NCI-H2081 treated with DMSO at 0.1 percent for 48 hours (cell line): ENCODE results near the gene METRNL.
A peak's percentile ranks its signal among the peaks of the same experiment; 100 is the strongest.
"Not testable (repeated sequence)": the region's sequence is repeated elsewhere in the genome, so short reads cannot be mapped to it uniquely, and the experiment has no call there.

Experiments
- DNase-seq: peaks from one replicate; lab custom pipeline; 2025; lab: John Stamatoyannopoulos, UW

The METRNL gene, protein sequence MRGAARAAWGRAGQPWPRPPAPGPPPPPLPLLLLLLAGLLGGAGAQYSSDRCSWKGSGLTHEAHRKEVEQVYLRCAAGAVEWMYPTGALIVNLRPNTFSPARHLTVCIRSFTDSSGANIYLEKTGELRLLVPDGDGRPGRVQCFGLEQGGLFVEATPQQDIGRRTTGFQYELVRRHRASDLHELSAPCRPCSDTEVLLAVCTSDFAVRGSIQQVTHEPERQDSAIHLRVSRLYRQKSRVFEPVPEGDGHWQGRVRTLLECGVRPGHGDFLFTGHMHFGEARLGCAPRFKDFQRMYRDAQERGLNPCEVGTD

GRCh38 chr17:83079352-83079747 lies at the start of gene METRNL:
Gene METRNL (plus strand): TSS chr17:83079609. CDS start chr17:83079816, 207 bp downstream.
- no peak for DNase-seq

DNA sequence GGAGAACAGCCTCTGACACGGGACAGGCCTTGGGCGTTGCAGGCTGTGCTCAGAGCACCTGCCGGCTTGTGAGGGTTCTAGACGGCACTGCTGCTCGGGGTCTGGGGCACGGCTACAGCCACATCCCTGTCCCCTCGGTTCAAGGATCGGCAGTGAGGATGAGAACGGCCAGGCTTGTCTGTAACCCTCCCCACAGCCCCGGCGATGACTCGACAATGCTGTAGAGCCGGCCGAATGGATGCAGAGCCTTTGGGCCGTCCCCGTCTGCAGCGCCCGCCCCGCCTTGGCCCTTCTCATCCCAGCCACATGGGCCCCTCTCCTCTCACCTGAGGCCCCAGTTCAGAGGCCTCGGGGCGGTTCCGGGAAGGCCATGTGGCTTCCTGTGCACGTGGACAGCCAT lies 49.0 kb upstream of the METRNL start:
- no peak for DNase-seq

- no peak for DNase-seq
These were observed 48.0 kb upstream of the METRNL start for GRCh38 chr17:83031321-83031945.

- not testable (repeated sequence) for DNase-seq
These were observed 47.4 kb upstream of the METRNL start for GRCh38 chr17:83031946-83032451.

DNA sequence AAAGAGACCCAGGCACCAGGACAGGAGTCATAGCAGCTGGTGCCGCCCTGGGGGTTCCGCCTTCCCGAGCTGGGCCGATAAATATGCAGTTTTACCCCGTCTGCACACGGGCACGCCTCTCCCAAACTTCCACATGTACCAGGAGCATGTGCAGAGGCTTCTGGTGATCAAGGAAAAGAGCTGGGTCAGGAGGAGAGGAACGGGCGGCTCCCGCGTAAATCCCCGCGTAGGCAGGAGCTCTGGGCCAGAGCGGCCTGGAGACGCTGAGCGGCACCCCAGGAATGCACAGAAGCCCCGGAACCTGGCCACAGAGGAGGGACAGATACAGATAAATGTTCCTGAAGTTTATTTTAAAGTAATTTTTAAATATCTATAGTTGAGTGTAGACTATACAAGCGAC lies 46.6 kb upstream of the METRNL start:
- no peak for DNase-seq

DNA sequence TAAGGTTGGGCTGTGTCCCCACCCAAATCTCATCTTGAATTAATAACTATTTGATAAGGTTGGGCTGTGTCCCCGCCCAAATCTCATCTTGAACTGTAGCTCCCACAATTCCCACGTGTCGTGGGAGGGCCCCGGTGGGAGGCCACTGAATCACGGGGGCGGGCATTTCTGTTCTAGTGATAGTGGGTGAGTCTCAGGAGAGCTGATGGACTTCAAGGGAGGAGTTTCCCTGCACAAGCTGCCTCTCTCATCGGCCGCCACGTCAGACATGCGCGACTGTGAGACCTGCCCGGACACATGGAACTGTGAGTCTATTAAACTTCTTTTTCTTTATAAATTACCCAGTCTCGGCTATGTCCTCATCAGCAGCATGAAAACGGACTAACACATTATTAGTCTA lies 44.9 kb upstream of the METRNL start:
- no peak for DNase-seq

GRCh38 chr17:83035722-83036121 lies 43.7 kb upstream of the METRNL start:
- no peak for DNase-seq

- no peak for DNase-seq
These were observed 43.2 kb upstream of the METRNL start for GRCh38 chr17:83036193-83036592.

- DNase-seq = no peak
These were observed 42.7 kb upstream of the METRNL start for GRCh38 chr17:83036666-83037065.

GRCh38 chr17:83037084-83037873 lies 42.1 kb upstream of the METRNL start:
- no peak for DNase-seq

- no peak for DNase-seq
These were observed 41.6 kb upstream of the METRNL start for GRCh38 chr17:83037874-83038165.

DNA sequence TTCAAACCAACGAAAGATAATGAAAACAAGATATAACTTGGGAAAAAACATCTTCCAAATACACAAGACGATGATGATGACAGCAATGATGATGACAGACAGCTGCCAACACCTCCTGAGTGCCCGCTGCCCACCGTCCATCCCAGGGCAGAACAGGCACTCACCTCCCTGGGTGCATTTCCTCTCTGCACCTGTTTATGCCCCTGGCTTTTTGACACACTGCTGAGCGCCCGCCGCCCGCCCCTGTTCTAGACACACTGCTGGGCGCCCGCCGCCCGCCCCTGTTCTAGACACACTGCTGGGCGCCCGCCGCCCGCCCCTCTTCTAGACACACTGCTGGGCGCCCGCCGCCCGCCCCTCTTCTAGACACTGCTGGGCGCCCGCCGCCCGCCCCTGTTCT lies 40.4 kb upstream of the METRNL start:
- not testable (repeated sequence) for DNase-seq

- no peak for DNase-seq
These were observed 38.1 kb upstream of the METRNL start for GRCh38 chr17:83041305-83041704.

DNA sequence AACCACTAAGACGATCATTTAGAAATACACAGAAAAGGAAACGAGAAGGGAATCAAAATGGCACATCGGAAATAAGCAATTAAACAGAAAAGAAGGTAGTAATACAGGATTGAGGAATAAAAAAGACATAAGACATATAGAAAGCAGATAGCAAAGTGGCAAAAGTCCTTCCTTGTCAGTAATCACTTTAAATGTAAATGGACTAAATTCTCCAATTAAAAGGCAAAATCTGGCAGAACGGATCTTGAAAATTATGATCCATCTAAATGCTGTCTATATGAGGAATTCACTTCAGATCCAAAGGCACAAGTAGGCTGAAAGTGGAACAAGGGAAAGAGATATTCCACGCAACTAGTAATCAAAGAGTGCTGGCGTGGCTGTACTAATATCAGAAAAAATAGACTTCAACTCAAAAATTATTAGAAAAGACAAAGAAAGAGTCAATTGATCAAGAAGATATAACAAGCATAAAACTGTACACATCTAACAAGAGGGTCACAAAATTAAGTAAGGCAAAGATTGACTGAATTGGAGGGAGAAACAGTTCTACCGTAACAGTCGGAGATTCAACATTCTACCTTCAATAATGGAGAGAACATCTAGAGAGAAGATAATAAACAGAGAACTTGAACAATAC lies 36.8 kb upstream of the METRNL start:
- DNase-seq = no peak

- DNase-seq = not testable (repeated sequence)
These were observed 34.9 kb upstream of the METRNL start for GRCh38 chr17:83044479-83044878.

GRCh38 chr17:83046448-83047181 lies 32.8 kb upstream of the METRNL start:
- DNase-seq = no peak

- DNase-seq = no peak
These were observed 32.3 kb upstream of the METRNL start for GRCh38 chr17:83047182-83047478.

DNA sequence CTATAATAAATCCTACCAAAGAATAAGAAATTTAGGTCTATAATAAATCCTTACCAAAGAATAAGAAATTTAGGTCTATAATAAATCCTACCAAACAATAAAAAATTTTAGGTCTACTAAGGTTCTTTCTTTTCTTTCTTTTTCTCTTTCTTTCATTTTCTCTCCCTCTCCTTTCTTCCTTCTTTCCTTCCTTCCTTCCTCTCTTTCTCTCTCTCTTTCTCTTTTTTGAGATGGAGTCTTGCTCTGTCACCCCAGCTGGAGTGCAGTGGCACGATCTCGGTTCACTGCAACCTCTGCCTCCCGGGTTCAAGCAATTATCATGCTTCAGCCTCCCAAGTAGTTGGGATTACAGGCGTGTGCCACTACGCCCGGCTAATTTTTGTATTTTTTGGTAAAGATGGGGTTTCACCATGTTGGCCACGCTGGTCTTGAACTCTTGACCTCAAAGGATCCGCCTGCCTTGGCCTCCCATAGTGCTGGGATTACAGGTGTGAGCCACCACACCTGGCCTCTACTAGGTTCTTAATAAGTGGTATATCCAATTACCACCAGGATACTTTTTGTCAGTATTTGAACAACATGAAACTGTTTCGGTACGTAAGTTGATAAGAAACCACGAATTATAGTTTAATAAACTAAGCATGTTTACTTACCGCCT lies 31.5 kb upstream of the METRNL start:
- not testable (repeated sequence) for DNase-seq

DNA sequence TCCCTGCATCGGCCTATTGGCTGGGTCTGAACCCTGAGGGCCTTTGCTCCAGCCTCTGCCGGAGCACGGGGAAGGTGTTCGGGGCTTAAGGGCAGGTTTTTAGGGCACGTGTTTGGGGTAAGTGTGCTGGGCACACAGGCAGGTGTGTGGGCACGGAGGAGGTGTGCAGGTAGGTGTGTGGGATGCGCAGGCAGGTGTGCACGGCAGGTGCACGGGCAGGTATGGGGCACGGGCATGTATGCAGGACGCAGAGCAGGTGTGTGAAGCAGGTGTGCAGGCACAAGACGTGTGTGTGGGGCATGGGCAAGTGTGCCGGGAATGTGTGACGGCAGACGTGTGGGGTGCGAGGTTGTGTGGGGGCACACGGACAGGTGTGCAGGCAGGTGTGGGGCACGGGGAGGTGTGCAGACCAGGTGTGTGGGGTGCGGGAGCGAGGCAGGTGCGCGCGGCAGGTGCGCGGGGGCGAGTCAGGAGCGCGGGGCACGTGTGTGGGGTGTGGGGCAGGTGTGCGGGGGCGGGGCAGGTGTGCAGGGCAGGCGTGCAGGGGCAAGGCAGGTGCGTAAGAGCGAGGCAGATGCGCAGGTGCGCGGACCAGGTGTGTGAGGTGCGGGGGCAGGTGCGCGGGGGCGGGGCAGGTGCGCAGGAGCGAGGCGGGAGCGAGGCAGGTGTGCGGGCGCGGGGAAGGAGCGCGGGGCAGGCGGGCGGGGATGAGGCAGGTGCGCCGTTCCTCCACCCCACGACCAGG lies 28.6 kb upstream of the METRNL start:
- DNase-seq = no peak

DNA sequence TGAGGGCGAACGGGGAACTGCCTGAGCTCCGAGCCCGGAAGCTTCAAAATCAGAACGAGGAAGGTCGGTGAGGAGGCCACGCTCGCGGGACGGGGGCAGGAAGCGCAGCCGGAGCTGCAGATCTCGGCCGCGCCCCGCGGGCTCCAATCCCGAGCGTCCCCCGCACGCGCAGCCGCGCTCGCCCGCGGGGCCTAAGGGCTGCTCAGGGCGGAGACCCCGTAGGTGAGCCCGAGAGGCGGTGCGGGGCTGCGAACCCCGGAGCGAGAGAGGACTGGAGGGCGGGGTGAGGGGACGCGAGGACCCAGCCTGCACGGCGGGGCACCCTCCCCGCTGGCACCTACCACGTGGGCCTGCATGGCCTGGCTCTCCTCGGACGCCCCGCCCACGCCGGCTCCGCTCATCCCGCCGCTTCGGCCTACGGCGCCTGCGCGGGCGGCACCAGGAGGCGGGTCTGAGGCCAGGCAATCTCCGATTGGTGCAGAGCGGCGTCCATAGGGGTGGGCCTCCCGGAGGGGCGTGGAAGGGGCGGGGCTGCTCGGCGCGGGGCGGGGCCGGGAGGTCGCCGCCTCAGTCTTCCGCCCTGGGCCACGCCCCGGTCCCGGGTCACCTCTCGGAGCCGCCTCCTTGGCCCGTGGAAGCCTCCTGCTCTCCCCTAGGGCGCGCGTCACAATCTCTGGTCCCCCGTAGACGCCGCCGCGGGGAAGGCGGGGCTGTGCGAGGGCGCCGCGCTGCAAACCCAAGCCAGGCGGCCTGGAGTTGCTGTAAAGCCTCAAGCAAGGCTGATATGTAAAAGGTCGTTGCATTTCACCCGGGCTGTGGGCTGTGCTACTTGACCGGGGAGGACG lies 27.8 kb upstream of the METRNL start:
- DNase-seq = peak; percentile 87
